ENCODE results near the gene PSPN.

Gene PSPN

GRCh38 chr19:6343462-6343861 lies 32.3 kb downstream of the PSPN start:
- H3K4me3 ChIP-seq (ENCODE audit: low read depth, low read length) = no peak overlapping the region
- no peak for DNase-seq (ENCODE audit: low read depth)
- TF ChIP-seq CTCF (IDR thresholded peaks at IDR 0.05; ENCODE audit: low read depth, low read length, missing control alignments) = no peak

GRCh38 chr19:6340493-6341201 lies 35.1 kb downstream of the PSPN start:
- TF ChIP-seq CTCF (IDR thresholded peaks at IDR 0.05; ENCODE audit: low read depth, low read length, missing control alignments) = peak; percentile 39
- no peak for DNase-seq (ENCODE audit: low read depth)

GRCh38 chr19:6334490-6335285 lies 41.0 kb downstream of the PSPN start:
- TF ChIP-seq CTCF (IDR thresholded peaks at IDR 0.05; ENCODE audit: low read depth, low read length, missing control alignments) = no peak
- H3K4me3 ChIP-seq (ENCODE audit: low read depth, low read length) = no peak overlapping the region
- no peak for DNase-seq (ENCODE audit: low read depth)

More at GRCh38 chr19:6340493-6341201, 35.1 kb downstream of the PSPN start:
- H3K4me3 ChIP-seq (ENCODE audit: low read depth, low read length) = no peak overlapping the region

- H3K4me3 ChIP-seq (ENCODE audit: low read depth, low read length) = no peak within 1 kb of the TSS
- DNase-seq (ENCODE audit: low read depth) = no peak
- TF ChIP-seq CTCF (IDR thresholded peaks at IDR 0.05; ENCODE audit: low read depth, low read length, missing control alignments) = no peak
Observed at GRCh38 chr19:6333439-6333838, 42.3 kb downstream of the PSPN start, which contains the start of gene ACER1. Gene ACER1 (minus strand): TSS chr19:6333612. CDS start chr19:6333551, 61 bp downstream.

- H3K4me3 ChIP-seq (ENCODE audit: low read depth, low read length) = no peak overlapping the region
- TF ChIP-seq CTCF (IDR thresholded peaks at IDR 0.05; ENCODE audit: low read depth, low read length, missing control alignments) = no peak
- DNase-seq (ENCODE audit: low read depth) = no peak
Observed at GRCh38 chr19:6326815-6327214, 48.9 kb downstream of the PSPN start.

GRCh38 chr19:6325614-6326013 lies 50.1 kb downstream of the PSPN start:
- TF ChIP-seq CTCF (IDR thresholded peaks at IDR 0.05; ENCODE audit: low read depth, low read length, missing control alignments) = no peak
- DNase-seq (ENCODE audit: low read depth) = no peak
- no peak overlapping the region for H3K4me3 ChIP-seq (ENCODE audit: low read depth, low read length)

Data from GM12864 (cell line).